Keratinocyte (primary cell): ENCODE measurements around the gene LEFTY1. TPM values are rescaled to one million over a fixed set of nuclear protein-coding genes. Genes with fewer than 3 reads are reported as not detected.

Source experiments
- DNase-seq: peaks from one replicate; pipeline ENCODE4 v3.0.0-alpha.2; 2011; ENCODE audit warnings: low read depth, missing footprints, low spot score
- FAIRE-seq: peaks from 2 replicates; lab custom pipeline; 2011; peaks lifted over from hg19 to GRCh38; lab: Jason Lieb, UNC
- H2AFZ ChIP-seq: 2 replicates; pipeline ENCODE4 v1.6.0; 2012; ENCODE audit warnings: low read length, control low read depth, inconsistent platforms; ENCODE audit not compliant: control insufficient read depth
- H3K27ac ChIP-seq: 2 replicates; pipeline ENCODE4 v1.5.1; 2011; ENCODE audit warnings: low read length; ENCODE audit not compliant: control insufficient read depth, insufficient read depth
- H3K27me3 ChIP-seq: 3 replicates; pipeline ENCODE4 v1.6.0; 2011; ENCODE audit warnings: low read length; ENCODE audit not compliant: control insufficient read depth, insufficient read depth; ENCODE audit errors: extremely low read depth
- H3K36me3 ChIP-seq, 2 experiments: 2 replicates in 1 of 2; 3 replicates in 1 of 2; pipeline ENCODE4 v1.5.1; 2011; ENCODE audit warnings: low read length in 2 of 2, mild to moderate bottlenecking in 1 of 2; ENCODE audit not compliant: control insufficient read depth in 2 of 2, insufficient read depth in 2 of 2; ENCODE audit errors: extremely low read depth in 1 of 2
- H3K4me1 ChIP-seq: 3 replicates; pipeline ENCODE4 v1.5.1; 2011; ENCODE audit warnings: low read length; ENCODE audit not compliant: control insufficient read depth, insufficient read depth; ENCODE audit errors: extremely low read depth
- H3K4me2 ChIP-seq: 3 replicates; pipeline ENCODE4 v1.6.0; 2011; ENCODE audit warnings: low read depth, low read length; ENCODE audit not compliant: control insufficient read depth, insufficient read depth; ENCODE audit errors: extremely low read depth
- H3K4me3 ChIP-seq, 3 experiments: fragments of 200-600 bp in 1 of 3; sonication (generic) in 1 of 3; 2 replicates in 2 of 3; 3 replicates in 1 of 3; pipeline ENCODE4 v1.5.1; 2011 to 2016; ENCODE audit warnings: low read length in 3 of 3, mild to moderate bottlenecking in 3 of 3, control low read depth in 2 of 3, inconsistent platforms in 1 of 3, low read depth in 1 of 3, mixed read lengths in 1 of 3, mixed run types in 1 of 3, moderate library complexity in 1 of 3; ENCODE audit not compliant: control insufficient read depth in 2 of 3, insufficient read depth in 2 of 3; ENCODE audit errors: extremely low read depth in 1 of 3
- H3K79me2 ChIP-seq: 2 replicates; pipeline ENCODE4 v1.6.0; 2012; ENCODE audit warnings: low read length; ENCODE audit not compliant: control insufficient read depth, insufficient read depth
- H3K9ac ChIP-seq: 3 replicates; pipeline ENCODE4 v1.6.0; 2011; ENCODE audit warnings: low read length; ENCODE audit not compliant: control insufficient read depth, insufficient read depth; ENCODE audit errors: extremely low read depth
- H3K9me1 ChIP-seq: 3 replicates; pipeline ENCODE4 v1.6.0; 2011; ENCODE audit warnings: low read length; ENCODE audit not compliant: control insufficient read depth, insufficient read depth; ENCODE audit errors: extremely low read depth
- H3K9me3 ChIP-seq: 2 replicates; pipeline ENCODE4 v1.5.1; 2012; ENCODE audit warnings: low read depth, low read length; ENCODE audit not compliant: control insufficient read depth
- H4K20me1 ChIP-seq: 3 replicates; pipeline ENCODE4 v1.6.0; 2011; ENCODE audit warnings: low read length; ENCODE audit not compliant: control insufficient read depth, insufficient read depth; ENCODE audit errors: extremely low read depth
- CTCF ChIP-seq, 3 experiments: IDR thresholded peaks in 1 of 3; conservative IDR thresholded peaks in 1 of 3; optimal IDR thresholded peaks in 1 of 3; 2 replicates in 2 of 3; 3 replicates in 1 of 3; pipeline versions ENCODE3 to v1.5.1; 2011; ENCODE audit warnings: low read length in 3 of 3, mild to moderate bottlenecking in 3 of 3, moderate library complexity in 2 of 3, control low read depth in 1 of 3, inconsistent platforms in 1 of 3; ENCODE audit not compliant: insufficient read depth in 2 of 3; ENCODE audit errors: extremely low read depth in 1 of 3
- EZH2 ChIP-seq: IDR thresholded peaks from one replicate; pipeline ENCODE4 v1.6.1; 2012; ENCODE audit warnings: inconsistent platforms, mild to moderate bottlenecking, low read length, moderate library complexity
- dilution Hi-C: fragments of 300-500 bp; cut with MboI; formaldehyde crosslinking; loops from one replicate; pipeline ENCODE4 v1.7.0; 2020; ENCODE audit warnings: low sequenced_read_pairs; ENCODE audit not compliant: extremely low pct_ligation_motif_present
- polyA plus RNA-seq, 5 experiments: library from polyadenylated mRNA; depleted of rRNA in 3 of 5; stranded (reverse) in 3 of 5; stranded (forward) in 1 of 5; unstranded in 1 of 5; fragments of >200 nt; gene quantifications; 1 replicate in 1 of 5; 2 replicates in 3 of 5; 3 replicates in 1 of 5; pipeline versions ENCODE4 v1.2.1 to v1.2.3, GENCODE V29; 2011 to 2012; ENCODE audit warnings: missing spikeins in 2 of 5, low read depth in 1 of 5, low replicate concordance in 1 of 5

LEFTY1 gene
- polyA plus RNA-seq, 1 donor (not counting 4 experiments of a cell fraction or from before 2014, with no cell fraction given) = not detected

DNA sequence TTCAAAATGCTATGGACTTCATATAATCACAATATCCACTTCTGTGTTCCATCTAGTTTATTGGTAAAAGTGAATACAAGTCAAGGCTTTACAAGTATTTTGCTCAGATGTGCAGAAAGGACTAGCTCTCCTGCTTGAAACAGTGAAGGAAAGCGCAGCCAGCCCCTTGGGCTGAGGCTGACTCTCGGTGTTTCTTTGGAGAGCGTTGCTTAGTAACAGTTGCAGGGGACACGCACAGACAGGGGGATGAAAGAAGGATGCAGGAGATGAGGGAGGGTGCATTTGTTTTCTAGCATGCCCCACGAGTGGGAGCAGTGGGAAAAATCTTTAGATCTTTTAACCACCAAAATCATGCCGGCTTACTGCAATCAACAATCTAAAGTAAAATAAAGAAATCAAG, 26.0 kb upstream of the LEFTY1 start:
- FAIRE-seq (no peak), DNase-seq (no peak)
- Histone ChIP-seq H3K79me2 (no peaks in the 10 kb centered on the region), H3K4me1 (peaks cover 37% of the 10 kb centered on the region), H3K9me3 (no peaks in the 10 kb centered on the region), H3K9ac (no peak overlapping the region), H3K27me3 (no peaks in the 10 kb centered on the region), H3K4me3 (no peak overlapping the region), H3K36me3 (peaks cover 2 to 6% of the 10 kb centered on the region in 2 experiments), H4K20me1 (peaks cover 4% of the 10 kb centered on the region), H3K27ac (no peak overlapping the region), H3K9me1 (peaks cover 4% of the 10 kb centered on the region), H2AFZ (no peak overlapping the region), H3K4me2 (peak overlapping the region; percentile 67)
- TF ChIP-seq CTCF (optimal IDR thresholded peaks at IDR 0.05 in 1 of 3, IDR thresholded peaks at IDR 0.05 in 1 of 3, conservative IDR thresholded peaks at IDR 0.05 in 1 of 3; ENCODE audit: extremely low read depth in 1 of 3, insufficient read depth in 2 of 3, low read length in 3 of 3) (no peak), EZH2 (no peak)
- dilution Hi-C loops = no loop called here

DNA sequence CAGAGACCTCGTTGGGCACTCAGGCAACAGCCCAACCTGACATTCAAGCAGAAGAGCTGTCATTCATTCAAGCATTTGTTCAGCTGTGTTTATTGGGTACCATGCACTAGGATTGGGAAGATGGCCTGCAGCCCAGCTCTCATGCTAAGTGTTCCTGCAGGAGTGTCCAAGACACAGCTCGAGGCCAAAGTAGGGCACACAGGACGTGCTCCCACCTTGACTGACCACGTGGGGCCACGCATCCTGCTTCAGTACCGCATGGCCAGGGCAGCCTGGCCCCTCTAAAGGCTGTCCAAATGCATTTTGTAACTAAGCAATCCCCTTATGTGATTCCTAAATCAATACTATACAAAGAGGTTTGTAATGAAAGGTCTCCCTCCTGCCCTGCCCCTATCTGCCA, 25.4 kb upstream of the LEFTY1 start:
- Histone ChIP-seq H3K9me3 (no peaks in the 10 kb centered on the region), H3K27me3 (no peaks in the 10 kb centered on the region), H3K4me3 (no peak overlapping the region), H4K20me1 (peaks cover under 1% of the 10 kb centered on the region), H3K9me1 (peaks cover 4% of the 10 kb centered on the region), H3K79me2 (no peaks in the 10 kb centered on the region), H2AFZ (no peak overlapping the region), H3K27ac (no peak overlapping the region), H3K4me1 (peaks cover 35% of the 10 kb centered on the region), H3K36me3 (peaks cover 2 to 4% of the 10 kb centered on the region in 2 experiments), H3K4me2 (no peak overlapping the region), H3K9ac (no peak overlapping the region)
- TF ChIP-seq CTCF (optimal IDR thresholded peaks at IDR 0.05 in 1 of 3, IDR thresholded peaks at IDR 0.05 in 1 of 3, conservative IDR thresholded peaks at IDR 0.05 in 1 of 3; ENCODE audit: extremely low read depth in 1 of 3, insufficient read depth in 2 of 3, low read length in 3 of 3) (no peak), EZH2 (no peak)
- no peak for FAIRE-seq
- dilution Hi-C loops = no loop called here
- DNase-seq = no peak
